Keratinocyte (primary cell): ENCODE measurements around the gene DLX4.

ENCODE experiments used
- EZH2 ChIP-seq: IDR thresholded peaks from one replicate; pipeline ENCODE4 v1.6.1; 2012; ENCODE audit warnings: inconsistent platforms, mild to moderate bottlenecking, low read length, moderate library complexity
- TF ChIP-seq, protein P1 (sequence below), 3 experiments: IDR thresholded peaks in 1 of 3; conservative IDR thresholded peaks in 1 of 3; optimal IDR thresholded peaks in 1 of 3; 2 replicates in 2 of 3; 3 replicates in 1 of 3; pipeline versions ENCODE3 to v1.5.1; 2011; ENCODE audit warnings: low read length in 3 of 3, mild to moderate bottlenecking in 3 of 3, moderate library complexity in 2 of 3, control low read depth in 1 of 3, inconsistent platforms in 1 of 3; ENCODE audit not compliant: insufficient read depth in 2 of 3; ENCODE audit errors: extremely low read depth in 1 of 3

DNA sequence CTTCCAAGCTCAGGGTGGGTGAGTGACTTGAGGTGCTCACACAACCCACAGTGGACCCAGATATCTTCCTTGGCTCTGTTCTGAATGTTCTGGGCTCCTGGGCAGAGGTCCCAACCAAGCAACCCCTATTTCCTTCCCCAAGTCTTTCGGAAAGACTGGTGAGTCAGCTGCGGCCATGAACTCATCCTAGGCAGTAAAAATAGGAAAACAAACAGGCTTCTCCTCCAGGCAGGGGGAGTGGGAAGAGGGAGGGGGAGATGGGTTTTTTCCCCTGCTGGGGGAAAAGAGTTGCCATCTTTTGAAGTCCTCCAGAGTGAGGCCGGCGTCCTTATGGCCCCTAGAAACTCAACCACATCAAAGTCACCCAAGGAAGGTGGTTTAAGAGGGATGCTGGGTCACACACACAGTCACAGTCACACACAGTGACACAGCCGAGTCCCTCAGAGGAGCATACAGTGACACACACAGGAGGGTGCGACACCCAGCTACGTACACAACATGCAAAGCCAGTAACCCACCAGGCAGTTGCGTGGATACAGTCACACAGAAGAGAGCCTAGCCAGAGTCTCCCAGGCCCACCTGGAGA is 16.0 kb upstream of the DLX4 start:
- TF ChIP-seq, protein P1, sequence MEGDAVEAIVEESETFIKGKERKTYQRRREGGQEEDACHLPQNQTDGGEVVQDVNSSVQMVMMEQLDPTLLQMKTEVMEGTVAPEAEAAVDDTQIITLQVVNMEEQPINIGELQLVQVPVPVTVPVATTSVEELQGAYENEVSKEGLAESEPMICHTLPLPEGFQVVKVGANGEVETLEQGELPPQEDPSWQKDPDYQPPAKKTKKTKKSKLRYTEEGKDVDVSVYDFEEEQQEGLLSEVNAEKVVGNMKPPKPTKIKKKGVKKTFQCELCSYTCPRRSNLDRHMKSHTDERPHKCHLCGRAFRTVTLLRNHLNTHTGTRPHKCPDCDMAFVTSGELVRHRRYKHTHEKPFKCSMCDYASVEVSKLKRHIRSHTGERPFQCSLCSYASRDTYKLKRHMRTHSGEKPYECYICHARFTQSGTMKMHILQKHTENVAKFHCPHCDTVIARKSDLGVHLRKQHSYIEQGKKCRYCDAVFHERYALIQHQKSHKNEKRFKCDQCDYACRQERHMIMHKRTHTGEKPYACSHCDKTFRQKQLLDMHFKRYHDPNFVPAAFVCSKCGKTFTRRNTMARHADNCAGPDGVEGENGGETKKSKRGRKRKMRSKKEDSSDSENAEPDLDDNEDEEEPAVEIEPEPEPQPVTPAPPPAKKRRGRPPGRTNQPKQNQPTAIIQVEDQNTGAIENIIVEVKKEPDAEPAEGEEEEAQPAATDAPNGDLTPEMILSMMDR (optimal IDR thresholded peaks at IDR 0.05 in 1 of 3, IDR thresholded peaks at IDR 0.05 in 1 of 3, conservative IDR thresholded peaks at IDR 0.05 in 1 of 3; ENCODE audit: extremely low read depth in 1 of 3, insufficient read depth in 2 of 3, low read length in 3 of 3), result no peak
- no peak for TF ChIP-seq EZH2
